ENCODE results near the gene NCLN. TPM values are rescaled to one million over a fixed set of nuclear protein-coding genes. Genes with fewer than 3 reads are reported as not detected.

Gene NCLN, protein sequence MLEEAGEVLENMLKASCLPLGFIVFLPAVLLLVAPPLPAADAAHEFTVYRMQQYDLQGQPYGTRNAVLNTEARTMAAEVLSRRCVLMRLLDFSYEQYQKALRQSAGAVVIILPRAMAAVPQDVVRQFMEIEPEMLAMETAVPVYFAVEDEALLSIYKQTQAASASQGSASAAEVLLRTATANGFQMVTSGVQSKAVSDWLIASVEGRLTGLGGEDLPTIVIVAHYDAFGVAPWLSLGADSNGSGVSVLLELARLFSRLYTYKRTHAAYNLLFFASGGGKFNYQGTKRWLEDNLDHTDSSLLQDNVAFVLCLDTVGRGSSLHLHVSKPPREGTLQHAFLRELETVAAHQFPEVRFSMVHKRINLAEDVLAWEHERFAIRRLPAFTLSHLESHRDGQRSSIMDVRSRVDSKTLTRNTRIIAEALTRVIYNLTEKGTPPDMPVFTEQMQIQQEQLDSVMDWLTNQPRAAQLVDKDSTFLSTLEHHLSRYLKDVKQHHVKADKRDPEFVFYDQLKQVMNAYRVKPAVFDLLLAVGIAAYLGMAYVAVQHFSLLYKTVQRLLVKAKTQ
- 68.1 to 96.6 TPM (median 88.6 TPM) in 5 replicates for total RNA-seq (2022; extraction: Qiagen RNA extraction; ENCODE audit: low read depth)

DNA sequence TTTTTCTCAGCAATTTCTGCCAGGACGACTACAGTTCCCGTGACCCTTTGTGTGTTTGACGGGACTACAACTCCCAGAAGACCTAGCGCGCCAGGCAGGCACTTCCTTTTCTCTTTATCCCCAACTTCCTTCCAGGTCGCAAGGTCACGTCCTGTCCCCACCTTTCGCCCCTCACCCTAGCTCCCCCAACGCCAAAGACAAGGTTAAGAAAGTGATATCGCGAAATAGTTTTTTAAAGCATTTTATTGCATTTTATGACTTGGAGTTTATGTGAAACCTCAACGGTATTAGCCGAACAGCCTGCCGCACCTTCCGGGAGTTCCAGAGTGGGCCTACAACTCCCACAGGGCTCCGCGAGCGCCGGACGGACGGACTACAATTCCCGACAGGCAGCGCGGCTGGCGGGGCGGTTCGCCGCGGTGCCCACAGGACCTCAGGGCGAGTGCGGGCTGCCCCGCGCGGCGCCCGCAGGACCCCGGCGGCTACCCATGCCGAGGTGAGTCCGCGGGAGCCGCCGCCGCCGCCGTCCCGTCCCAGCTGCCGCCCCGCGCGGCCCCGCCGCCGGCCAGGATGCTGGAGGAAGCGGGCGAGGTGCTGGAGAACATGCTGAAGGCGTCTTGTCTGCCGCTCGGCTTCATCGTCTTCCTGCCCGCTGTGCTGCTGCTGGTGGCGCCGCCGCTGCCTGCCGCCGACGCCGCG is at the start of gene NCLN:
Gene NCLN, plus strand, starts transcription at position 470 of the 699 bp plus-strand sequence. Its CDS starts 101 bp downstream, at position 571.

DNA sequence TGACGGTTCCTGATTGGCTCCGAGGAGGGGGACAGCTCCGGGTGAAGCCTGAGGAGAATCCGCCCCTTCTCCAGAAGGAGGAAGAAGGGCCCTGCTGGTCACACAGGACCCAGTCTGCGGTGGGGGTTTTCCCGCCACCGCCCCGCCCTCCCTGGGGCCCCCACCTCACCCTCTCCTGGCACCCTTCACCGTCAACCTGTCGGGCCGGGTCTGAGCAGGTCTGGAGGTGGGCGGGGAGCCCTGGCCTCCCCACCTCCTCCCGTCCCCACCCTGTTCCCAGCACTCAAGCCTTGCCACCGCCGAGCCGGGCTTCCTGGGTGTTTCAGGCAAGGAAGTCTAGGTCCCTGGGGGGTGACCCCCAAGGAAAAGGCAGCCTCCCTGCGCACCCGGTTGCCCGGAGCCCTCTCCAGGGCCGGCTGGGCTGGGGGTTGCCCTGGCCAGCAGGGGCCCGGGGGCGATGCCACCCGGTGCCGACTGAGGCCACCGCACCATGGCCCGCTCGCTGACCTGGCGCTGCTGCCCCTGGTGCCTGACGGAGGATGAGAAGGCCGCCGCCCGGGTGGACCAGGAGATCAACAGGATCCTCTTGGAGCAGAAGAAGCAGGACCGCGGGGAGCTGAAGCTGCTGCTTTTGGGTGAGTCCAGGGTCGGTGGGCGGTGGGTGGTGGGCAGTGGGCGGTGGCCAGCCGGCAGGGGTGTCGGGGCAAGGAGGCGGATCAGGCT is 49.6 kb upstream of the NCLN start, which contains the start of gene GNA15:
Gene GNA15, plus strand, starts transcription at position 73 of the 723 bp plus-strand sequence. Its CDS starts 418 bp downstream, at position 491.

DNA sequence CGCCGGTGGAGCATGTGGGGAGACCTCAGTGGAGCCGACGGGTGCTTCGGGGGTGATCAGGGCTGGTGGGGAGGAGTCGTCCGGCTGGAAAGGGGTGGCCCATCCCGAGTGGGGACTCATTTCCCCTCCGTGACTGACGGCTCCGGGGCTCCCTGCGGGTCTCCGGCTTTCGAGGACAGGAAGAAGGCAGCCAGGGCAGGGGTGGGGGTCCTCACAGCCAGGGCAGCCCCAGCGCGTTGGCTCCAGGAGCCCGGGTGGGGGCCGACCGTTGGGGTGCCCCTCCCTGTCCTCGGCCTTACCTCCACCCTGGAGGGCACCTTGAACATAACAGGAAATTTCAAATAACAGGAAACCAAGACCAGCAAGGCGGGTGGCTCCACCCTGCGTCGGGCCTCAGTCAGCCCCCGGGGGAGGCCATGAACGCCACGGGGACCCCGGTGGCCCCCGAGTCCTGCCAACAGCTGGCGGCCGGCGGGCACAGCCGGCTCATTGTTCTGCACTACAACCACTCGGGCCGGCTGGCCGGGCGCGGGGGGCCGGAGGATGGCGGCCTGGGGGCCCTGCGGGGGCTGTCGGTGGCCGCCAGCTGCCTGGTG is 7.3 kb upstream of the NCLN start, which contains the start of gene S1PR4:
Gene S1PR4, plus strand, starts transcription at position 393 of the 596 bp plus-strand sequence. Its CDS starts 24 bp downstream, at position 417.

DNA sequence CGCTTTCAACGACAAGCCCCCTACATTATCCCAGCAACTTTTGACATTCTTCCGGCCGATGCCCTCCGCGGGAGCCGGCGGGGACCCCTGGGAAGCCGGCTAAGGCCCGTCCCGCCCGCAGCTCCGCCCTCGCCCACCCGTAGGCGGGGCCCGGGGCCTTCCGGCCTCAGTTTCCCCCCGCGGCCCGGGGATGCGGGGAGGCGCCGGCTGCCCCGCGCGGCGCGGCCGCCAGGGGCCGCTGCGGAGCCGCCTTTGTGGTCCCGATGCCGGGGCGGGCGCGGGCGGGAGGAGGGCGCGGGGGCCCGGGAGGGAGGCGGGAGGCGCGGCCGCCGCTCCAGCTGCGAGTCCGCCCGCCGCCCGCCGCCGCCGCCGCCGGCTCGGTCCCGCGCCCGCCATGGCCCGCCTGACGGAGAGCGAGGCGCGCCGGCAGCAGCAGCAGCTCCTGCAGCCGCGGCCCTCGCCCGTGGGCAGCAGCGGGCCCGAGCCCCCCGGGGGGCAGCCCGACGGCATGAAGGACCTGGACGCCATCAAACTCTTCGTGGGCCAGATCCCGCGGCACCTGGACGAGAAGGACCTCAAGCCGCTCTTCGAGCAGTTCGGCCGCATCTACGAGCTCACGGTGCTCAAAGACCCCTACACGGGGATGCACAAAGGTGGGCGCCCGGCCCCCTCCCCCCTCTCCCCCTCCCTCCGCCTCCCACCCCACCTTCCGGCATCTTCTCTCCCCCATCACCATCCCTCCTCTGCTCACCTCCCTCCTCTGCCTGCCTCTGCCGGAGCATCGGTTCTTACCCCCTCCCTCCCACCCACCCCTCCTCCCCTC is 38.8 kb downstream of the NCLN start, which contains the start of gene CELF5:
Gene CELF5, plus strand, starts transcription at position 316 of the 823 bp plus-strand sequence. Its CDS starts 79 bp downstream, at position 395.

Other genes with a start within 250 kb of the NCLN start
- gene ZNF77, start 241.0 kb upstream of the NCLN start, total RNA-seq (2022; extraction: Qiagen RNA extraction; ENCODE audit: low read depth) = 1.6 to 2.4 TPM (median 2.0 TPM) in 5 replicates
- gene TLE6, start 208.4 kb upstream of the NCLN start, total RNA-seq (2022; extraction: Qiagen RNA extraction; ENCODE audit: low read depth) = 3.5 to 8.1 TPM (median 5.5 TPM) in 5 replicates
- 2.0 to 3.2 TPM (median 2.8 TPM) in 5 replicates for gene TLE2, start 156.7 kb upstream of the NCLN start, total RNA-seq (2022; extraction: Qiagen RNA extraction; ENCODE audit: low read depth)
- gene TLE5, start 123.4 kb upstream of the NCLN start, total RNA-seq (2022; extraction: Qiagen RNA extraction; ENCODE audit: low read depth) = 171 to 242 TPM (median 239 TPM) in 5 replicates
- 26.6 to 34.5 TPM (median 31.7 TPM) in 5 replicates for gene GNA11, start 91.6 kb upstream of the NCLN start, total RNA-seq (2022; extraction: Qiagen RNA extraction; ENCODE audit: low read depth)
- 0.08 to 0.11 TPM in 2 of 5 replicates, not detected in the others for gene GNA15, start 49.9 kb upstream of the NCLN start, total RNA-seq (2022; extraction: Qiagen RNA extraction; ENCODE audit: low read depth)
- 0.08 to 0.19 TPM (median 0.15 TPM) in 4 of 5 replicates, not detected in the other for gene S1PR4, start 7.2 kb upstream of the NCLN start, total RNA-seq (2022; extraction: Qiagen RNA extraction; ENCODE audit: low read depth)
- gene CELF5, start 38.7 kb downstream of the NCLN start, total RNA-seq (2022; extraction: Qiagen RNA extraction; ENCODE audit: low read depth) = 0.33 to 0.72 TPM (median 0.47 TPM) in 5 replicates
- 34.2 to 42.9 TPM (median 39.8 TPM) in 5 replicates for gene NFIC, start 180.7 kb downstream of the NCLN start, total RNA-seq (2022; extraction: Qiagen RNA extraction; ENCODE audit: low read depth)

Measured in A549 treated with GW870086 at 1 μM for 4 hours (cell line).